ENCODE measurements around the gene CCL4L2. TPM values are rescaled to one million over a fixed set of nuclear protein-coding genes. Genes with fewer than 3 reads are reported as not detected.
A peak's percentile ranks its signal among the peaks of the same experiment; 100 is the strongest.
"Not testable (repeated sequence)": the region's sequence is repeated elsewhere in the genome, so short reads cannot be mapped to it uniquely, and the experiment has no call there.

The CCL4L2 gene
- total RNA-seq (under 1 TPM in 2 of 6 donors, not detected in 4; 0.76 to 0.90 TPM), polyA plus RNA-seq (under 1 TPM in 1 of 2 donors, not detected in 1; 0.16 TPM)

DNA sequence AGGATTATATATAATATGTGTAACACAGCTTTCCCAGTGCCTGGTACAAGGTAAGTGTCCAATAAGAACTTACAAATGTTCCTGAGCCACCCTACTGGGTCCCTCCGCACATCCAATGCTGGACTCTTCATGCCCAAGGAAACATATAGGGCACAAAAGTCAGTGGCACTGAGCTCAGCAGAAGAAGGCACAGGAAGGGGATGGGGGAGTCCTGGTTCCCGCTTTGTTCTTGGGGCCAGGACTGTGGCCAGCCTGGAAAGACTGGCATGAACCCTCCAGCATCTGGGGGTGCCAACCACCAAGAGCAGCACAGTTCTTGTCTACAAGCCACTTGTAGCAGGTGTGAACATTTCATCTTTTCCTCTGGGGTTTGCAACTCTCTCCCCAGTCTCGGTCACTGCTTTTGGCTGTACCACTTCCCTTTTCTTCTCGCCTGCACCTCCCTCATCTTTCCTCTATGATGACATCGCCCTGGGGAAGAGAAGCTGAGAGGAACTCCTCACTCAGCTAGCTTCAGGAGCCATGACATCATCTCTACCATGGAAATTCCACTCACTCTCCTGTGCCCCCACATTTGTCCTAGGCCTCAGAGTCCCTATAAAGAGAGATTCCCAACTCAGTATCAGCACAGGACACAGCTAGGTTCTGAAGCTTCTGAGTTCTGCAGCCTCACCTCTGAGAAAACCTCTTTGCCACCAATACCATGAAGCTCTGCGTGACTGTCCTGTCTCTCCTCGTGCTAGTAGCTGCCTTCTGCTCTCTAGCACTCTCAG is at the start of gene CCL4L2:
TSS of gene CCL4L2 (plus strand) at position 625 of the 773 bp plus-strand sequence.
- WGBS, 2 donors, result 73 to 74% methylated on average over 7 of the region's 7 CpGs
- H3K27ac ChIP-seq; H3K4me1 ChIP-seq; H3K9me3 ChIP-seq; DNase-seq; intact Hi-C loops (cut with DNase I); H3K4me3 ChIP-seq; H3K27me3 ChIP-seq; H3K36me3 ChIP-seq; FAIRE-seq: not testable (repeated sequence)
- ATAC-seq, result peak in 2 of 4 donors; percentile 70 to 80

DNA sequence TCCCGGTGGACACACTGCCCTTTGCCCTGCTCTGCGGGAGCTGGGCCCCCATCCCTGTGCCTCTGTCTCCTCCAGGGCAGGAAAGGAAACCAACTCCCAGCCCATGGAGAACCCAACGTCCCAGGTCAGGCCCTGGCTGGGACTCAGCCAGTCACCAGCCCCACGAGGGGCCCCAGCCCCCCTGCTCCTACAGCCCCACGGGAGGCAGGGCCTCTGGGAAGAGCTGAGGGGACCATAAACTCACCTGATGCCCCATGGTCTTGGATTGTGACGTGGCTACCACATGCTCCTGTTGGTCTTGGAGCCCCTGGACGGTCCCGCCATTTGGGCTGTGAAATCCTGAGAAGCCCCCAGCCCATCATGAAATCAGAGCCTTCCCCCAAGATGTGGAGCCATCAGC is 42.0 kb upstream of the CCL4L2 start:
- FAIRE-seq; intact Hi-C loops (cut with DNase I); DNase-seq; H3K4me1 ChIP-seq; ATAC-seq; H3K27ac ChIP-seq; H3K9me3 ChIP-seq; H3K4me3 ChIP-seq; H3K36me3 ChIP-seq; H3K27me3 ChIP-seq: not testable (repeated sequence)
- WGBS, 2 donors, result 42 to 62% methylated on average over 4 to 5 of the region's 8 CpGs

DNA sequence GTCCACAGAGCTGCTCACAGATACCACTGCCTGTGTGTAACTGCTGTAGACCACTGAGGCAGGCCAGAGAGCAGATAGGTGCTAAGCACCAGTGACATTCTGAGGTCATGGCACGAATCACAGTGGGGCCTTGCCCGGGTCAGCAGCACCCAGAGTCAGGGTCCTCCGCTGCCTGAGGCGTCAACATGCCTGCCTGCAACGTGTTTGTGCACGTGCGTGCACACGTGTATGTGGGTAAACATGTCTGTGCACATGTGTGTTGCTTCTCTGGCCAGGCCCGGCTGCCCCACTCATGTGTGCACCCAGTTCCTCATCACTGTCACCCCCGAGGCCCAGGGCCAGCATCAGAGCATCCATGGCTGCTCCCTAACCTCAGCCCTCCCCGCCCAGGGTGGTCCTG is 34.3 kb upstream of the CCL4L2 start, which contains the start of gene TBC1D3B:
TSS of gene TBC1D3B (minus strand) at position 101 of the 400 bp plus-strand sequence. CDS start 1,586 bp downstream, outside the sequence.
- H3K9me3 ChIP-seq; H3K4me1 ChIP-seq; DNase-seq; H3K27ac ChIP-seq; H3K4me3 ChIP-seq; H3K36me3 ChIP-seq; ATAC-seq; intact Hi-C loops (cut with DNase I); FAIRE-seq; H3K27me3 ChIP-seq: not testable (repeated sequence)
- WGBS, 2 donors, result no CpG with 5 or more reads among the region's 11 CpGs

DNA sequence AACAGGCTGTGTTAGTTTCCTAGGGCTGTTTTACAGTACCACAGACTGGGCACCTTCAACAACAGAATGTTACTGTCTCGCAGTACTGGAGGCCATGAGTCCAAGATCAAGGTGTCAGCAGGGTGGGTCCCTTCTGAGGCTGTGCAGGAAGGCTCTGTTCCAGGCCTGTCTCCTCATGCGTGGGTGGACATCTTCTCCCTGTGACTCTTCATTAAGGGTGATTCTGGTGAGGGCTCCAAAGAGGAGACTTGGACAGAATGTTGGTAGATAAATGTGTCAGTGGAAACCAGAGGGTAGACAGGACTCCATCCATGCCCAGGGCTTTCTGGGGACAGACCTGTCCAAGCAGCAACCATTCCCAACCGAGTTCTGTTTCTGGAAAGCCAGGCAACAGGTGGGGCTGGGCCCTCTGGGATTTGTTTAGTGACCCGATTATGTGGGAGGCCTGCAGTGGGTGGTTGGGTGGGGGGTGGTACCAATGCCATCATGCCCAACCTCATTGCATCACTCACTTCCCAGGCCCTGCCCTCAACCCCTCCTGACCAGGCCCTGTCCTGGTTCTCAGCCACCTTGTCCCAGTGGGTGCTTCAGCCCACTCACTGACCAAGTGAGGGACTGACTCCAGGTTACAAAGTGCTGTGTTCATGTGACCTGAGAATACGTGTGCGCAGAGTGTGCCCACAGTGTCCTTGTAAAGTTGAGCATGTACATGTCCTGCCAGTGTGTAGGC is 29.3 kb upstream of the CCL4L2 start:
- not testable (repeated sequence) for ATAC-seq, FAIRE-seq, H3K36me3 ChIP-seq, H3K27ac ChIP-seq, H3K4me1 ChIP-seq, DNase-seq, H3K4me3 ChIP-seq, H3K9me3 ChIP-seq, H3K27me3 ChIP-seq
- WGBS, 2 donors, result 89% methylated on average over 6 of the region's 6 CpGs
- intact Hi-C loops (cut with DNase I), result loop anchor here in 1 of 3 donors (5.0 kb wide), 1 partner anchor 59 kb away; no protein-coding TSS in a partner anchor

DNA sequence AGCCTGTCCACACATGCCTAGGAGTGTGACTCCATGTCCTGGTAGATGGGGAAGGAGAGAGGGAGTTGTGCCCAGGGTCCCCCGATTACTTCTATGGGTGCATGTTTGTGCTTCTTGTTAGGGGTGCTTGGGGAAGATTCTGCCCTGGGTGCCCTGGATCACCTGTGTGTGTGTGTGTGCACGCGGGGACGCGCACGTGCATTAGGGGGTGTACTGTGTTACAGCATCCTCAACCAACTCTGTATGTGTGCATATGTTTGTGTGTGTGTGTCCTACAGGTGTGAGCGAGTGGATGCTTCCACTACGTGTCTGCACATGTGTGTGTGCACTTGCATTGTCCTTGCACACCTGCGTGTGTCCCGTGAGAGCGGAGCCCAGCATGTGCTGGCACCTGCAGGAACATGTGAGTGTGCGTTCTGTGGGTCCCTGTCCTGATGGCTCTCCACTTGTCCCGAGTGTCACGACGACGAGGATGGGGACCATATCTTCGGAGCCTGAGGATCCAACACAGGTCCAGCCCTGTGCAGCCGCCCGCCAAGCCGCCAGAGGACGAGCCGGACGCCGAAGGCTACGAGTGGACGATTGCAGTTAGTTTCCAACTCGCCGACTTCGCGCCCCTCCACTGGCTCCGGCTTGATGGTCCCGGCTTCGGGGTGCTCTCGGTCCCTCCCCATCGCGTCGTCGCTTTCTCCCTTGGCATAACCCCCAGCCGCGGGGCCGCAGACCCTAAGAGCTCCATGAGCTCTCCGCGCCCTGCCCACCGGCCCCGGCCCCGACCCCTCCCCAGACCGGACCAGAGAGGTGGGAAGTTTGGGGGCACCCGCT is 28.5 kb upstream of the CCL4L2 start:
- H3K9me3 ChIP-seq, result no peaks in the 10 kb centered on the region
- ATAC-seq (peak; percentile 51 to 57 (median 55)), DNase-seq (peak in 3 of 6 donors; percentile 42 to 87 (median 77)), FAIRE-seq (no peak)
- TF ChIP-seq, protein P1, sequence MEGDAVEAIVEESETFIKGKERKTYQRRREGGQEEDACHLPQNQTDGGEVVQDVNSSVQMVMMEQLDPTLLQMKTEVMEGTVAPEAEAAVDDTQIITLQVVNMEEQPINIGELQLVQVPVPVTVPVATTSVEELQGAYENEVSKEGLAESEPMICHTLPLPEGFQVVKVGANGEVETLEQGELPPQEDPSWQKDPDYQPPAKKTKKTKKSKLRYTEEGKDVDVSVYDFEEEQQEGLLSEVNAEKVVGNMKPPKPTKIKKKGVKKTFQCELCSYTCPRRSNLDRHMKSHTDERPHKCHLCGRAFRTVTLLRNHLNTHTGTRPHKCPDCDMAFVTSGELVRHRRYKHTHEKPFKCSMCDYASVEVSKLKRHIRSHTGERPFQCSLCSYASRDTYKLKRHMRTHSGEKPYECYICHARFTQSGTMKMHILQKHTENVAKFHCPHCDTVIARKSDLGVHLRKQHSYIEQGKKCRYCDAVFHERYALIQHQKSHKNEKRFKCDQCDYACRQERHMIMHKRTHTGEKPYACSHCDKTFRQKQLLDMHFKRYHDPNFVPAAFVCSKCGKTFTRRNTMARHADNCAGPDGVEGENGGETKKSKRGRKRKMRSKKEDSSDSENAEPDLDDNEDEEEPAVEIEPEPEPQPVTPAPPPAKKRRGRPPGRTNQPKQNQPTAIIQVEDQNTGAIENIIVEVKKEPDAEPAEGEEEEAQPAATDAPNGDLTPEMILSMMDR (IDR thresholded peaks at IDR 0.05), result no peak
- H3K4me3 ChIP-seq, result peak overlapping the region; percentile 38 to 88 (median 56)
- no peak overlapping the region for H3K27ac ChIP-seq
- intact Hi-C loops (cut with DNase I), result loop anchor here in 1 of 3 donors (5.0 kb wide), 1 partner anchor 60 kb away; no protein-coding TSS in a partner anchor
- H3K4me1 ChIP-seq, result no peaks in the 10 kb centered on the region
- no peaks in the 10 kb centered on the region for H3K27me3 ChIP-seq
- WGBS, 2 donors, result 17 to 23% methylated on average over 36 to 48 of the region's 48 CpGs
- H3K36me3 ChIP-seq, result no peaks in the 10 kb centered on the region

DNA sequence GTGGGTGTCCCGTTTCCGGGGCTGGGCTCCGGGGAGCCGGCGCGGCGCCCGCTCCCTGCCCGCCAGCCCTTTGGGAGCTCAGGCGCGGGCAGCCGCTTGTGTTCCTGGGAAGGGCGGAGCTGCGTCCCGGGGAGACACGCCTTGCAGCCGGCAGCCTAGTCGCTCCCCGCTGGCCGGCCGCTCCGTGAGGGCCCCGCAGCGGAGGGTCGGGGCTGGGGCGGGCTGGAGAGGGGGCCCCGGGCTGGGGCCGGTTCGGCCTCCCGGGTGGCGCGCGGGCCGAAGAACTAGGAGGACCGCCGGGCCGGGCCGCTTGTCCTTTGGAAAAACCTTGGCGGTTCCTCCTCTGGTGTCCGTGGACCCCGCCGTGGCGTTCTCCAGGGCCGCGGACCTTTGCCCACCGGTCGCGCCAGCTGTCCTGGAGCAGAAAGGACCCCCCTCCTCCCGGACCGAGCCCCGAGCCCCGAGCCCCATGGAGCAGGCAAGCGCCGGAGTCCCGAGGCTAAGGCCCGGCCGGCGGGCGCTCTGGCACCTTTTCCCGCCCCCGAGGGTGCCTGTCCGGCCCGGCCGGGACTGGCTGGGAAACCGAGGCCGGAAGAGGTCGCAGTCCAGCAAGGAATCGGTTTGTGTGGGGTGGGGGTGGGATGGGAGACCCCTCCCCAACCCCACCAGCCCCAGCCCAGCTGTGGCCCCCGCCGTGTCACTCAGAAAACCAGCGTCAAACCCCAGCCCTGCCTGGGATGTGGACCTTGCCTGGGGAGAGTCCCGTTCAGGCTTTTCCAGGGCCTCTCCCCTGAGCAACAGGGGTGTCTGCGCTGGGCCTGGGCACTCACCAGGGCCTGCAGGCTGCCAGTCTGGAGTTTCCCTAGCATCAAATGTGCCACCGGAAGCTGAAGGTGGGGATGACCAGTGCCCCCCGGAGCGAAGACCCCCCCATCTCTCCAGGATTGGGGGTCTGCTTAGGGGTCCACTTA is 27.6 kb upstream of the CCL4L2 start:
- H3K9me3 ChIP-seq, result no peaks in the 10 kb centered on the region
- 5 to 8% methylated on average over 55 to 76 of the region's 76 CpGs for WGBS, 2 donors
- H3K36me3 ChIP-seq, result no peaks in the 10 kb centered on the region
- FAIRE-seq (no peak), ATAC-seq (peak; percentile 91 to 98 (median 96)), DNase-seq (peak; percentile 49 to 95 (median 71))
- H3K4me3 ChIP-seq, result peak overlapping the region; percentile 38 to 88 (median 56)
- H3K27me3 ChIP-seq, result no peaks in the 10 kb centered on the region
- intact Hi-C loops (cut with DNase I), result loop anchor here in 1 of 3 donors (5.0 kb wide), 1 partner anchor 61 kb away; no protein-coding TSS in a partner anchor
- TF ChIP-seq, protein P1 (IDR thresholded peaks at IDR 0.05), result no peak
- no peak overlapping the region for H3K27ac ChIP-seq
- H3K4me1 ChIP-seq, result no peaks in the 10 kb centered on the region
